Neural progenitor cell (in vitro differentiated cells): ENCODE measurements around the gene UBAP1. TPM values are rescaled to one million over a fixed set of nuclear protein-coding genes. Genes with fewer than 3 reads are reported as not detected.

ENCODE experiments used
- DNase-seq: peaks from one replicate; pipeline ENCODE4 v3.0.0-alpha.2; 2016; ENCODE audit warnings: low spot score
- H2AFZ ChIP-seq: fragments of 200-600 bp; sonication (generic); replicated peaks from 2 replicates; pipeline ENCODE4 v1.6.1; 2016; ENCODE audit warnings: antibody characterized with exemption
- H3F3A ChIP-seq: fragments of 200-600 bp; sonication (generic); 2 replicates; pipeline ENCODE4 v1.6.1; 2016; ENCODE audit warnings: antibody characterized with exemption, low read depth
- H3K27ac ChIP-seq: fragments of 200-600 bp; sonication (generic); 2 replicates; pipeline ENCODE4 v1.5.1; 2016; ENCODE audit warnings: mild to moderate bottlenecking
- H3K27me3 ChIP-seq: fragments of 200-600 bp; sonication (generic); 2 replicates; pipeline ENCODE4 v1.6.1; 2016; ENCODE audit warnings: mild to moderate bottlenecking, moderate library complexity
- H3K36me3 ChIP-seq: fragments of 200-600 bp; sonication (generic); 2 replicates; pipeline ENCODE4 v1.5.1; 2016
- H3K4me1 ChIP-seq: fragments of 200-600 bp; sonication (generic); 2 replicates; pipeline ENCODE4 v1.6.1; 2016; ENCODE audit warnings: mixed run types
- H3K4me2 ChIP-seq: fragments of 200-600 bp; sonication (generic); 2 replicates; pipeline ENCODE4 v1.6.1; 2016
- H3K4me3 ChIP-seq: fragments of 200-600 bp; sonication (generic); 2 replicates; pipeline ENCODE4 v1.5.1; 2016
- H3K79me2 ChIP-seq: fragments of 200-600 bp; sonication (generic); 2 replicates; pipeline ENCODE4 v1.6.1; 2016; ENCODE audit warnings: low read depth
- H3K9ac ChIP-seq: fragments of 200-600 bp; sonication (generic); 2 replicates; pipeline ENCODE4 v1.6.1; 2016
- H3K9me3 ChIP-seq: fragments of 200-600 bp; sonication (generic); 2 replicates; pipeline ENCODE4 v1.5.1; 2016; ENCODE audit warnings: low read depth
- H4K20me1 ChIP-seq: fragments of 200-600 bp; sonication (generic); 2 replicates; pipeline ENCODE4 v1.6.1; 2016; ENCODE audit warnings: low read depth
- H3K27ac Mint-ChIP-seq: 3 replicates; pipeline ENCODE4 v1.8.0; 2021; ENCODE audit warnings: mixed read lengths
- H3K27me3 Mint-ChIP-seq: 2 replicates; pipeline ENCODE4 v1.8.0; 2022; ENCODE audit warnings: low read depth, mild to moderate bottlenecking, inconsistent platforms, moderate library complexity, mixed read lengths; ENCODE audit not compliant: insufficient read depth
- H3K36me3 Mint-ChIP-seq: 3 replicates; pipeline ENCODE4 v1.8.0; 2021; ENCODE audit warnings: mixed read lengths
- H3K4me1 Mint-ChIP-seq: 3 replicates; pipeline ENCODE4 v1.8.0; 2021; ENCODE audit warnings: mixed read lengths
- H3K4me3 Mint-ChIP-seq: 3 replicates; pipeline ENCODE4 v1.8.0; 2021; ENCODE audit warnings: mild to moderate bottlenecking, moderate library complexity, mixed read lengths
- H3K9me3 Mint-ChIP-seq: 3 replicates; pipeline ENCODE4 v1.8.0; 2020; ENCODE audit warnings: mixed read lengths
- CTCF ChIP-seq: fragments of 200-600 bp; sonication (generic); IDR thresholded peaks from 2 replicates; pipeline ENCODE4 v1.5.1; 2017; ENCODE audit warnings: antibody characterized with exemption, mild to moderate bottlenecking
- EZH2 ChIP-seq: fragments of 200-600 bp; sonication (generic); IDR thresholded peaks from 2 replicates; pipeline ENCODE4 v1.6.1; 2017; ENCODE audit warnings: antibody characterized with exemption, mild to moderate bottlenecking, moderate library complexity
- EZH2phosphoT487 ChIP-seq: fragments of 200-600 bp; sonication (generic); IDR thresholded peaks from 2 replicates; pipeline ENCODE4 v1.6.1; 2017; ENCODE audit warnings: antibody characterized with exemption
- total RNA-seq: library from RNA; depleted of rRNA; stranded (reverse); fragments of >200 nt; gene quantifications from 2 replicates; pipeline ENCODE4 v1.2.3, GENCODE V29; 2015; ENCODE audit warnings: low replicate concordance

Gene UBAP1
- total RNA-seq, 1 donor from 2014 or later: 21.7 TPM

- H3K27me3 Mint-ChIP-seq: peaks cover 10% of the 10 kb centered on the region
- no peak for TF ChIP-seq CTCF
- H3K4me3 Mint-ChIP-seq: peak overlapping the region; percentile 35
- Histone ChIP-seq H3F3A (peaks cover 9% of the 10 kb centered on the region), H3K27ac (no peak overlapping the region), H3K4me1 (no peaks in the 10 kb centered on the region), H3K27me3 (no peaks in the 10 kb centered on the region), H3K4me3 (no peak overlapping the region), H2AFZ (no peak overlapping the region), H3K9ac (no peak overlapping the region), H3K4me2 (no peak overlapping the region), H4K20me1 (peaks cover 5% of the 10 kb centered on the region), H3K36me3 (no peaks in the 10 kb centered on the region), H3K9me3 (no peaks in the 10 kb centered on the region), H3K79me2 (no peaks in the 10 kb centered on the region)
- no peaks in the 10 kb centered on the region for H3K9me3 Mint-ChIP-seq
- H3K27ac Mint-ChIP-seq: peak overlapping the region; percentile 72
- H3K36me3 Mint-ChIP-seq: peaks cover 17% of the 10 kb centered on the region
- H3K4me1 Mint-ChIP-seq: peaks cover 4% of the 10 kb centered on the region
- DNase-seq: no peak
These were observed 78.2 kb downstream of the UBAP1 start for GRCh38 chr9:34256987-34257585.

GRCh38 chr9:34259315-34259714 lies 80.5 kb downstream of the UBAP1 start:
- H3K36me3 Mint-ChIP-seq: peaks cover 17% of the 10 kb centered on the region
- Histone ChIP-seq H3K4me1 (no peaks in the 10 kb centered on the region), H2AFZ (no peak overlapping the region), H4K20me1 (no peaks in the 10 kb centered on the region), H3K79me2 (no peaks in the 10 kb centered on the region), H3K4me3 (no peak overlapping the region), H3K4me2 (no peak overlapping the region), H3K27ac (no peak overlapping the region), H3K9ac (no peak overlapping the region), H3K36me3 (no peaks in the 10 kb centered on the region), H3K9me3 (no peaks in the 10 kb centered on the region), H3K27me3 (no peaks in the 10 kb centered on the region), H3F3A (no peaks in the 10 kb centered on the region)
- TF ChIP-seq EZH2: no peak
- no peak for TF ChIP-seq CTCF
- no peak for TF ChIP-seq EZH2phosphoT487
- no peaks in the 10 kb centered on the region for H3K4me1 Mint-ChIP-seq
- DNase-seq: no peak
- H3K4me3 Mint-ChIP-seq: no peak overlapping the region
- H3K27ac Mint-ChIP-seq: no peak overlapping the region
- H3K27me3 Mint-ChIP-seq: peaks cover 7% of the 10 kb centered on the region
- H3K9me3 Mint-ChIP-seq: no peaks in the 10 kb centered on the region

GRCh38 chr9:34262971-34263370 lies 84.1 kb downstream of the UBAP1 start:
- no peaks in the 10 kb centered on the region for H3F3A ChIP-seq
- no peaks in the 10 kb centered on the region for H4K20me1 ChIP-seq
- peaks cover 2% of the 10 kb centered on the region for H3K27me3 Mint-ChIP-seq
- H3K9me3 Mint-ChIP-seq: no peaks in the 10 kb centered on the region
- H3K4me1 Mint-ChIP-seq: no peaks in the 10 kb centered on the region
- H3K4me3 Mint-ChIP-seq: no peak overlapping the region
- H3K4me1 ChIP-seq: no peaks in the 10 kb centered on the region
- H3K27me3 ChIP-seq: no peaks in the 10 kb centered on the region
- no peak for DNase-seq
- no peaks in the 10 kb centered on the region for H3K36me3 ChIP-seq
- H2AFZ ChIP-seq: no peak overlapping the region
- H3K79me2 ChIP-seq: no peaks in the 10 kb centered on the region
- H3K9ac ChIP-seq: no peak overlapping the region
- H3K9me3 ChIP-seq: no peaks in the 10 kb centered on the region
- TF ChIP-seq CTCF (no peak), EZH2phosphoT487 (no peak), EZH2 (no peak)
- H3K36me3 Mint-ChIP-seq: peaks cover 14% of the 10 kb centered on the region
- no peak overlapping the region for H3K27ac ChIP-seq
- no peak overlapping the region for H3K4me2 ChIP-seq
- H3K4me3 ChIP-seq: no peak overlapping the region
- no peak overlapping the region for H3K27ac Mint-ChIP-seq
